ENCODE measurements around the gene MBTPS1.

DNA sequence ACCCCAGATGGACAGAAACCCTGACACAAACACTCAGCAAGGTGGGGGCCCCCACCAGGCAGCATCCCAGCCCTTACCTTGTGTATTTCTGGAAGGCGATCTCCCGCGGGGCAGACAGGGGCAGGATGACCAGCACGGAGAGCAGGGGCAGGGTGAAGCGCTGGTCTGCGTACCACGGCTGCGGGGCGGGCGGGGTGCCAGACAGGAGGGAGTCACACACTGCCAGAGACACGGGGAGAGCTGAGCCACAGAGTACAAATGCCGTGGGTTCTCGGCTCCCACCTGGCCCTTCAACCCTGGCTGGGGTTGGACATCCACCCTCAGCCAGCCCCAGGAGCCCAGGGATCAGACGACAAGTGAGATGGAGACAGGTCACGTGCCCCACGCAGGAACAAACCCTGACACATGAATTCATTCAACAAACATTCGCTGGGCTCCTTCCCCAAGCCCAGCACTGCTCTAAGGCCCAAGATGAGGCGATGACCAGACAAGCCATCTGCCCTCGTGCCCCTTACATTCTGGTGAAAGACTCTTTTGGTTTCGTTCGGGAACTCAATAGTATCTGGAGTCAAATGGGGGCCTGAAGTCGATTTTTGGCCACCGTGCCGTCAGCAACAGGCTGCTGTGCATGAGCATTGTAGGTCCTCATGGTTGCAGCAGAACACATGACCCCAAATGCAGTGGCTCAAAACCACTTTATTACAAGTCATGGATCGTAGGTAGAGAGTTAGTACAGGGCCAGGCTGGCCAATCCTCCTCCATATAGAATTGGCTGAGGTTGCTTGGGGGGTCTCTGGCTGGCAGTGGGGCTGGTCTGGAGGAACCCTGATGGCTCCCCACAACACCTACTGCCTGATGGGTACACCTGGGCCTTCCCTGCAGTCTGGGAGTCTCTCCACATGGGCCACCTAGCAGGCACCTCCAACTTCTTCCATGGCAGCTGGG is 83.2 kb downstream of the MBTPS1 start:
- TF ChIP-seq, protein P1, sequence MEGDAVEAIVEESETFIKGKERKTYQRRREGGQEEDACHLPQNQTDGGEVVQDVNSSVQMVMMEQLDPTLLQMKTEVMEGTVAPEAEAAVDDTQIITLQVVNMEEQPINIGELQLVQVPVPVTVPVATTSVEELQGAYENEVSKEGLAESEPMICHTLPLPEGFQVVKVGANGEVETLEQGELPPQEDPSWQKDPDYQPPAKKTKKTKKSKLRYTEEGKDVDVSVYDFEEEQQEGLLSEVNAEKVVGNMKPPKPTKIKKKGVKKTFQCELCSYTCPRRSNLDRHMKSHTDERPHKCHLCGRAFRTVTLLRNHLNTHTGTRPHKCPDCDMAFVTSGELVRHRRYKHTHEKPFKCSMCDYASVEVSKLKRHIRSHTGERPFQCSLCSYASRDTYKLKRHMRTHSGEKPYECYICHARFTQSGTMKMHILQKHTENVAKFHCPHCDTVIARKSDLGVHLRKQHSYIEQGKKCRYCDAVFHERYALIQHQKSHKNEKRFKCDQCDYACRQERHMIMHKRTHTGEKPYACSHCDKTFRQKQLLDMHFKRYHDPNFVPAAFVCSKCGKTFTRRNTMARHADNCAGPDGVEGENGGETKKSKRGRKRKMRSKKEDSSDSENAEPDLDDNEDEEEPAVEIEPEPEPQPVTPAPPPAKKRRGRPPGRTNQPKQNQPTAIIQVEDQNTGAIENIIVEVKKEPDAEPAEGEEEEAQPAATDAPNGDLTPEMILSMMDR (conservative IDR thresholded peaks at IDR 0.05 in 1 of 2, IDR thresholded peaks at IDR 0.05 in 1 of 2; ENCODE audit: extremely low read depth in 1 of 2, insufficient read depth in 1 of 2, low read depth in 1 of 2, low read length in 2 of 2), result no peak
- no peak for TF ChIP-seq EZH2 (IDR thresholded peaks at IDR 0.05; ENCODE audit: borderline replicate concordance, low read length)
